Immature natural killer cell (primary cell): Measurements from ENCODE around the gene TMEM43. TPM values are rescaled to one million over a fixed set of nuclear protein-coding genes. Genes with fewer than 3 reads are reported as not detected.

Experiments
- DNase-seq, 3 donors: peaks; one replicate each; pipeline ENCODE4 v3.0.0; 2022; ENCODE audit warnings: mixed read lengths in 1 of 3
- H3K27ac Mint-ChIP-seq, 6 donors: one replicate each; pipeline ENCODE4 v1.8.0; 2020; ENCODE audit warnings: mixed read lengths in 6 of 6, mild to moderate bottlenecking in 5 of 6, inconsistent platforms in 4 of 6, moderate library complexity in 3 of 6
- H3K27me3 Mint-ChIP-seq, 3 donors: one replicate each; pipeline ENCODE4 v1.8.0; 2020 to 2021; ENCODE audit warnings: low read depth in 3 of 3, mild to moderate bottlenecking in 3 of 3, mixed read lengths in 3 of 3, moderate library complexity in 3 of 3, inconsistent platforms in 1 of 3
- H3K36me3 Mint-ChIP-seq, 3 donors: one replicate each; pipeline ENCODE4 v1.8.0; 2020; ENCODE audit warnings: mixed read lengths in 3 of 3, inconsistent platforms in 2 of 3, mild to moderate bottlenecking in 2 of 3
- H3K4me1 Mint-ChIP-seq, 2 donors: one replicate each; pipeline ENCODE4 v1.8.0; 2020; ENCODE audit warnings: inconsistent platforms in 2 of 2, mild to moderate bottlenecking in 2 of 2, mixed read lengths in 2 of 2, moderate library complexity in 1 of 2
- H3K4me3 Mint-ChIP-seq, 5 donors: one replicate each; pipeline ENCODE4 v1.8.0; 2020; ENCODE audit warnings: mild to moderate bottlenecking in 5 of 5, mixed read lengths in 5 of 5, inconsistent platforms in 3 of 5, moderate library complexity in 3 of 5
- H3K9me3 Mint-ChIP-seq, 6 donors: one replicate each; pipeline ENCODE4 v1.8.0; 2020; ENCODE audit warnings: mild to moderate bottlenecking in 6 of 6, mixed read lengths in 6 of 6, inconsistent platforms in 4 of 6, moderate library complexity in 3 of 6
- polyA plus RNA-seq, 3 donors: library from polyadenylated mRNA; unstranded; fragments of 300-500 nt; fragmentation: Illumina TruSeq; gene quantifications; one replicate each; pipeline ENCODE4 v1.2.3, GENCODE V29; 2021

TMEM43 gene
- polyA plus RNA-seq, 3 donors from 2014 or later = 78.3 to 117 (median 87.5) TPM

- no peak for DNase-seq
- H3K4me3 Mint-ChIP-seq = no peak overlapping the region
- H3K27ac Mint-ChIP-seq = peak overlapping the region in 3 of 6 donors; percentile 8 to 66 (median 62)
- H3K9me3 Mint-ChIP-seq = no peaks in the 10 kb centered on the region
- H3K36me3 Mint-ChIP-seq = peaks cover 9 to 47% (median 23%) of the 10 kb centered on the region in 3 donors
- peaks cover 0 to 8% (median 3%) of the 10 kb centered on the region in 3 donors for H3K27me3 Mint-ChIP-seq
- H3K4me1 Mint-ChIP-seq = peaks cover 3 to 6% of the 10 kb centered on the region in 2 donors
Observed at GRCh38 chr3:14135581-14135980, 10.7 kb downstream of the TMEM43 start.

DNA sequence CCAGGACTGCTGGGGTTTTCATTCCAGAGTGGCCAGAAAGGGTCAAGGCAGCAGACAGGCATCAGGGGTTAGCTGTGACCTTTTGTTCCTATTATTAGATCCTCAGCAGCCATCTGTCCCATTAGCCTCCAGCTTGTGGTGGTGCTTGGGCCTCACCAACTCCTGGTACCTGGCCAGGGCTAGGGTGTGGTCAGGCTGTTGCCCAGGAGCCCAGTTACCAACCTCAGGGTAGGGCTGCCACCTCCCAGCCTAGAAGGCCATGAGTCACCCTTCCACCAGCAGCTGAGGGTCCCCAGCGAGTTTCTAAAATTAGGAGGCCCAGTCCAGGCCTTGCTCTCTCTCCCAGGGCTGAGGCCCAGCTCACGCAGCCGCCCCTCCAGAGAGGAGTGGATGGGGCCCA is 12.2 kb downstream of the TMEM43 start:
- no peak for DNase-seq
- Mint-ChIP-seq H3K27me3 (peaks cover 0 to 6% (median 3%) of the 10 kb centered on the region in 3 donors), H3K9me3 (no peaks in the 10 kb centered on the region), H3K36me3 (peaks cover 6 to 41% (median 15%) of the 10 kb centered on the region in 3 donors), H3K27ac (no peak overlapping the region), H3K4me1 (peaks cover 15 to 20% of the 10 kb centered on the region in 2 donors), H3K4me3 (no peak overlapping the region)

DNA sequence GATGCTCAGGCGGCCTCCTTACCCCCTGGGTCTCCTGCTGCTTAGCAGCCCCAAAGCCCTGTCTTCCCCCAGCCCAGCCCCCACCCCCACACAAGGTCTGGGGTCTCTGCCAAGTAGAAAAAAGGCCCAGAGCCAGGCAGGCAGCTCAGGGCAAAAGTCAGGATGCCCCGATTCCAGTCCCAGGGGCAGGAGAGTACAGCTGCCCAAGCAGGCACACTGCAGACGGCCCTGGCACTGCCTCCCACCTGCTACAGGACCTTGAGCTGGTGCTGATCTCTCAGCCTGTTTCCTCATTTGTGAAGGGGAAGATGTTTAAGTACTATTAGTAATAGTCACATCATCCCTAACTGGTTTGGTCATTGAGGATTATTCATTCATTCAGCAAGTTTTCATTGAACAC is 12.6 kb downstream of the TMEM43 start:
- DNase-seq = no peak
- Mint-ChIP-seq H3K4me3 (no peak overlapping the region), H3K27ac (peak overlapping the region in 1 of 6 donors; percentile 37), H3K9me3 (no peaks in the 10 kb centered on the region), H3K4me1 (peaks cover 19 to 25% of the 10 kb centered on the region in 2 donors), H3K27me3 (peaks cover 3 to 8% (median 4%) of the 10 kb centered on the region in 3 donors), H3K36me3 (peaks cover 7 to 41% (median 14%) of the 10 kb centered on the region in 3 donors)

GRCh38 chr3:14138109-14138877 is 13.4 kb downstream of the TMEM43 start:
- peak overlapping the region; percentile 28 to 79 (median 52) for H3K27ac Mint-ChIP-seq
- H3K27me3 Mint-ChIP-seq = peaks cover 9 to 13% (median 11%) of the 10 kb centered on the region in 3 donors
- no peak overlapping the region for H3K4me3 Mint-ChIP-seq
- H3K9me3 Mint-ChIP-seq = no peaks in the 10 kb centered on the region
- DNase-seq = no peak
- peaks cover 7 to 36% (median 7%) of the 10 kb centered on the region in 3 donors for H3K36me3 Mint-ChIP-seq
- H3K4me1 Mint-ChIP-seq = peaks cover 28 to 33% of the 10 kb centered on the region in 2 donors

- no peaks in the 10 kb centered on the region for H3K9me3 Mint-ChIP-seq
- no peak overlapping the region for H3K4me3 Mint-ChIP-seq
- peaks cover 36 to 41% of the 10 kb centered on the region in 2 donors for H3K4me1 Mint-ChIP-seq
- peaks cover 7 to 33% (median 7%) of the 10 kb centered on the region in 3 donors for H3K36me3 Mint-ChIP-seq
- peak overlapping the region in 4 of 6 donors; percentile 40 to 86 (median 68) for H3K27ac Mint-ChIP-seq
- H3K27me3 Mint-ChIP-seq = peaks cover 13 to 17% (median 15%) of the 10 kb centered on the region in 3 donors
- no peak for DNase-seq
Observed at GRCh38 chr3:14138878-14139655, 14.2 kb downstream of the TMEM43 start.

GRCh38 chr3:14139771-14140170 is 14.9 kb downstream of the TMEM43 start:
- Mint-ChIP-seq H3K4me3 (no peak overlapping the region), H3K9me3 (no peaks in the 10 kb centered on the region), H3K4me1 (peaks cover 43 to 48% of the 10 kb centered on the region in 2 donors), H3K27me3 (peaks cover 18 to 24% (median 22%) of the 10 kb centered on the region in 3 donors), H3K36me3 (peaks cover 7 to 31% (median 7%) of the 10 kb centered on the region in 3 donors), H3K27ac (peak overlapping the region; percentile 17 to 100 (median 98))
- no peak for DNase-seq

DNA sequence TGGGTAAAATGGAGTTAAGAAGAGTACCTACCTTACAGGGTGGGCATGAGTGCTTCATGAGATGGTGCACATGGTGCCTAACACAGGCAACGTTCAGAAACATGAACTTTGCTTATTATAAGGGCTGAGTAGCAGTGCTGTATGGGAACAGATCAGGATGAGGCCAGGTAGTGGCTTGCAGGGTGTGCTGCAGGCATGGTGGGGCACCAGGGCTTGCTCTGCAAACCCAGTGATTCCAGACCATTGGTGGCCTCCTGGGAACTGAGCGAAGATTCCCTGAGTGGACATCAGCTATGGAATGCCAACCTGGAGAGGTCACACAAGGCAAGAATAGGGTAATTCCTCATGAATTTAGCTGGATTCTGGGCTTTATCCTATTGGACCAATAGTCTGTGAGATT is 15.8 kb downstream of the TMEM43 start:
- Mint-ChIP-seq H3K27ac (peak overlapping the region; percentile 95 to 100 (median 99)), H3K4me1 (peaks cover 52 to 55% of the 10 kb centered on the region in 2 donors), H3K36me3 (peaks cover 6 to 31% (median 7%) of the 10 kb centered on the region in 3 donors), H3K4me3 (peak overlapping the region in 1 of 5 donors; percentile 35), H3K27me3 (peaks cover 18 to 25% (median 22%) of the 10 kb centered on the region in 3 donors), H3K9me3 (no peaks in the 10 kb centered on the region)
- no peak for DNase-seq

GRCh38 chr3:14141144-14141543 is 16.3 kb downstream of the TMEM43 start:
- Mint-ChIP-seq H3K9me3 (no peaks in the 10 kb centered on the region), H3K4me3 (peak overlapping the region in 3 of 5 donors; percentile 18 to 84 (median 46)), H3K4me1 (peaks cover 55% of the 10 kb centered on the region in 2 donors), H3K27me3 (peaks cover 16 to 25% (median 22%) of the 10 kb centered on the region in 3 donors), H3K36me3 (peaks cover 1 to 26% (median 7%) of the 10 kb centered on the region in 3 donors), H3K27ac (peak overlapping the region; percentile 95 to 100 (median 99))
- no peak for DNase-seq

DNA sequence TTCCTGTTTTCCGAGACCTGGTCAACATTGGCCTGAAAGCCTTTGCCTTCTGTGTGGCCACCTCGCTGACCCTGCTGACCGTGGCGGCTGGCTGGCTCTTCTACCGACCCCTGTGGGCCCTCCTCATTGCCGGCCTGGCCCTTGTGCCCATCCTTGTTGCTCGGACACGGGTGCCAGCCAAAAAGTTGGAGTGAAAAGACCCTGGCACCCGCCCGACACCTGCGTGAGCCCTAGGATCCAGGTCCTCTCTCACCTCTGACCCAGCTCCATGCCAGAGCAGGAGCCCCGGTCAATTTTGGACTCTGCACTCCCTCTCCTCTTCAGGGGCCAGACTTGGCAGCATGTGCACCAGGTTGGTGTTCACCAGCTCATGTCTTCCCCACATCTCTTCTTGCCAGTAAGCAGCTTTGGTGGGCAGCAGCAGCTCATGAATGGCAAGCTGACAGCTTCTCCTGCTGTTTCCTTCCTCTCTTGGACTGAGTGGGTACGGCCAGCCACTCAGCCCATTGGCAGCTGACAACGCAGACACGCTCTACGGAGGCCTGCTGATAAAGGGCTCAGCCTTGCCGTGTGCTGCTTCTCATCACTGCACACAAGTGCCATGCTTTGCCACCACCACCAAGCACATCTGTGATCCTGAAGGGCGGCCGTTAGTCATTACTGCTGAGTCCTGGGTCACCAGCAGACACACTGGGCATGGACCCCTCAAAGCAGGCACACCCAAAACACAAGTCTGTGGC is 16.9 kb downstream of the TMEM43 start:
- Mint-ChIP-seq H3K9me3 (no peaks in the 10 kb centered on the region), H3K36me3 (peaks cover 4 to 28% (median 12%) of the 10 kb centered on the region in 3 donors), H3K27ac (peak overlapping the region; percentile 95 to 100 (median 99)), H3K4me1 (peaks cover 55% of the 10 kb centered on the region in 2 donors), H3K4me3 (peak overlapping the region; percentile 72 to 84 (median 76)), H3K27me3 (peaks cover 16 to 27% (median 22%) of the 10 kb centered on the region in 3 donors)
- DNase-seq = no peak

DNA sequence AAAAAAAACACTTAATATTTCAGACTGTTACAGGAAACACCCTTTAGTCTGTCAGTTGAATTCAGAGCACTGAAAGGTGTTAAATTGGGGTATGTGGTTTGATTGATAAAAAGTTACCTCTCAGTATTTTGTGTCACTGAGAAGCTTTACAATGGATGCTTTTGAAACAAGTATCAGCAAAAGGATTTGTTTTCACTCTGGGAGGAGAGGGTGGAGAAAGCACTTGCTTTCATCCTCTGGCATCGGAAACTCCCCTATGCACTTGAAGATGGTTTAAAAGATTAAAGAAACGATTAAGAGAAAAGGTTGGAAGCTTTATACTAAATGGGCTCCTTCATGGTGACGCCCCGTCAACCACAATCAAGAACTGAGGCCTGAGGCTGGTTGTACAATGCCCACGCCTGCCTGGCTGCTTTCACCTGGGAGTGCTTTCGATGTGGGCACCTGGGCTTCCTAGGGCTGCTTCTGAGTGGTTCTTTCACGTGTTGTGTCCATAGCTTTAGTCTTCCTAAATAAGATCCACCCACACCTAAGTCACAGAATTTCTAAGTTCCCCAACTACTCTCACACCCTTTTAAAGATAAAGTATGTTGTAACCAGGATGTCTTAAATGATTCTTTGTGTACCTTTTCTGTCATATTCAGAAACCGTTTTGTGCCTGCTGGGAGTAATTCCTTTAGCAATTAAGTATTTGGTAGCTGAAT is 17.9 kb downstream of the TMEM43 start:
- Mint-ChIP-seq H3K4me3 (peak overlapping the region; percentile 72 to 84 (median 76)), H3K27me3 (peaks cover 16 to 27% (median 22%) of the 10 kb centered on the region in 3 donors), H3K4me1 (peaks cover 55 to 58% of the 10 kb centered on the region in 2 donors), H3K27ac (peak overlapping the region; percentile 95 to 100 (median 99)), H3K9me3 (no peaks in the 10 kb centered on the region), H3K36me3 (peaks cover 7 to 34% (median 15%) of the 10 kb centered on the region in 3 donors)
- DNase-seq = peak; percentile 80 to 82 (median 81)

GRCh38 chr3:14143271-14144225 is 18.7 kb downstream of the TMEM43 start:
- peaks cover 55 to 58% of the 10 kb centered on the region in 2 donors for H3K4me1 Mint-ChIP-seq
- H3K27ac Mint-ChIP-seq = peak overlapping the region; percentile 95 to 100 (median 99)
- peak in 1 of 3 donors; percentile 19 for DNase-seq
- H3K36me3 Mint-ChIP-seq = peaks cover 7 to 30% (median 15%) of the 10 kb centered on the region in 3 donors
- H3K4me3 Mint-ChIP-seq = peak overlapping the region; percentile 82 to 88 (median 84)
- no peaks in the 10 kb centered on the region for H3K9me3 Mint-ChIP-seq
- peaks cover 15 to 27% (median 20%) of the 10 kb centered on the region in 3 donors for H3K27me3 Mint-ChIP-seq
